Parathyroid adenoma (tissue), 2 donors: ENCODE results near the gene IGF1R.

Experiments used
- H2AFZ ChIP-seq: fragments of 300-600 bp; sonication (generic); one replicate; pipeline ENCODE4 v1.7.0; 2017; ENCODE audit warnings: antibody characterized with exemption, mild to moderate bottlenecking
- H3K27ac ChIP-seq: fragments of 300-600 bp; sonication (generic); one replicate; pipeline ENCODE4 v1.7.0; 2017
- H3K27me3 ChIP-seq: fragments of 300-600 bp; sonication (generic); one replicate; pipeline ENCODE4 v1.7.0; 2017; ENCODE audit warnings: low read length; ENCODE audit not compliant: control insufficient read depth, insufficient read depth
- H3K36me3 ChIP-seq: fragments of 300-600 bp; sonication (generic); one replicate; pipeline ENCODE4 v1.7.0; 2017; ENCODE audit warnings: low read length; ENCODE audit not compliant: control insufficient read depth, insufficient read depth
- H3K4me1 ChIP-seq: fragments of 300-600 bp; sonication (generic); one replicate; pipeline ENCODE4 v1.7.0; 2017; ENCODE audit warnings: control low read depth
- H3K4me2 ChIP-seq: fragments of 300-600 bp; sonication (generic); one replicate; pipeline ENCODE4 v1.7.0; 2017; ENCODE audit warnings: low read length
- H3K4me3 ChIP-seq: fragments of 300-600 bp; sonication (generic); one replicate; pipeline ENCODE4 v1.7.0; 2017; ENCODE audit warnings: low read depth, low read length
- H3K79me2 ChIP-seq: fragments of 300-600 bp; sonication (generic); one replicate; pipeline ENCODE4 v1.7.0; 2017; ENCODE audit warnings: control low read depth
- H3K9ac ChIP-seq: fragments of 300-600 bp; sonication (generic); one replicate; pipeline ENCODE4 v1.7.0; 2017; ENCODE audit warnings: mild to moderate bottlenecking
- H3K9me3 ChIP-seq: fragments of 300-600 bp; sonication (generic); one replicate; pipeline ENCODE4 v1.7.0; 2017; ENCODE audit warnings: low read length; ENCODE audit not compliant: control insufficient read depth
- CTCF ChIP-seq: fragments of 300-600 bp; sonication (generic); IDR thresholded peaks from one replicate; pipeline ENCODE4 v1.7.0; 2017; ENCODE audit warnings: antibody characterized with exemption, mild to moderate bottlenecking
- donor health status: primary hyperparathyroidism.

IGF1R gene

GRCh38 chr15:98626153-98626552 lies 22.2 kb upstream of the IGF1R start:
- Histone ChIP-seq H3K4me1 (no peaks in the 10 kb centered on the region), H3K36me3 (no peaks in the 10 kb centered on the region), H3K4me3 (no peak overlapping the region), H2AFZ (no peak overlapping the region), H3K27me3 (peaks cover 3% of the 10 kb centered on the region), H3K27ac (no peak overlapping the region), H3K9me3 (no peaks in the 10 kb centered on the region), H3K9ac (no peak overlapping the region), H3K79me2 (no peaks in the 10 kb centered on the region), H3K4me2 (no peak overlapping the region)
- TF ChIP-seq CTCF: no peak

- H3K4me1 ChIP-seq: no peaks in the 10 kb centered on the region
- TF ChIP-seq CTCF: no peak
- H3K4me2 ChIP-seq: no peak overlapping the region
- H3K36me3 ChIP-seq: no peaks in the 10 kb centered on the region
- no peaks in the 10 kb centered on the region for H3K79me2 ChIP-seq
- no peak overlapping the region for H2AFZ ChIP-seq
- H3K9me3 ChIP-seq: no peaks in the 10 kb centered on the region
- H3K27me3 ChIP-seq: peaks cover under 1% of the 10 kb centered on the region
- no peak overlapping the region for H3K4me3 ChIP-seq
- no peak overlapping the region for H3K9ac ChIP-seq
- H3K27ac ChIP-seq: no peak overlapping the region
These were observed 20.1 kb upstream of the IGF1R start for GRCh38 chr15:98628216-98628615.

GRCh38 chr15:98635848-98636247 lies 12.5 kb upstream of the IGF1R start:
- Histone ChIP-seq H3K79me2 (no peaks in the 10 kb centered on the region), H3K4me1 (no peaks in the 10 kb centered on the region), H3K4me3 (no peak overlapping the region), H3K4me2 (no peak overlapping the region), H3K27me3 (no peaks in the 10 kb centered on the region), H3K9ac (no peak overlapping the region), H2AFZ (no peak overlapping the region), H3K27ac (no peak overlapping the region), H3K9me3 (no peaks in the 10 kb centered on the region), H3K36me3 (no peaks in the 10 kb centered on the region)
- TF ChIP-seq CTCF: no peak

- no peak overlapping the region for H3K9ac ChIP-seq
- H3K79me2 ChIP-seq: no peaks in the 10 kb centered on the region
- H2AFZ ChIP-seq: no peak overlapping the region
- H3K9me3 ChIP-seq: no peaks in the 10 kb centered on the region
- no peak overlapping the region for H3K4me3 ChIP-seq
- H3K27ac ChIP-seq: no peak overlapping the region
- H3K4me2 ChIP-seq: no peak overlapping the region
- no peaks in the 10 kb centered on the region for H3K27me3 ChIP-seq
- no peak for TF ChIP-seq CTCF
- no peaks in the 10 kb centered on the region for H3K4me1 ChIP-seq
- H3K36me3 ChIP-seq: no peaks in the 10 kb centered on the region
These were observed 5.2 kb upstream of the IGF1R start for GRCh38 chr15:98643115-98643514.

- Histone ChIP-seq H3K4me3 (peak overlapping the region; percentile 49), H3K36me3 (no peaks in the 10 kb centered on the region), H3K9me3 (no peaks in the 10 kb centered on the region), H3K79me2 (no peaks in the 10 kb centered on the region), H3K4me1 (no peaks in the 10 kb centered on the region), H3K27ac (no peak overlapping the region), H3K27me3 (no peaks in the 10 kb centered on the region), H2AFZ (peak overlapping the region; percentile 76), H3K9ac (no peak overlapping the region), H3K4me2 (peak overlapping the region; percentile 84)
- TF ChIP-seq CTCF: no peak
These were observed 1.8 kb upstream of the IGF1R start for GRCh38 chr15:98646546-98647025.
